GM12878 (cell line): Measurements from ENCODE around the gene HEXIM2. TPM values are rescaled to one million over a fixed set of nuclear protein-coding genes. Genes with fewer than 3 reads are reported as not detected.
A peak's percentile ranks its signal among the peaks of the same experiment; 100 is the strongest.

Source experiments
- ATF7 ChIP-seq: fragments of 450-650 bp; IDR thresholded peaks from 2 replicates; pipeline ENCODE4 v1.6.1; 2016; ENCODE audit warnings: low read depth, mild to moderate bottlenecking
- BHLHE40 ChIP-seq, 2 experiments: fragments of 450-650 bp in 1 of 2; IDR thresholded peaks; 2 replicates each; pipeline ENCODE4 v1.6.1; 2011 to 2017; ENCODE audit warnings: low read depth in 2 of 2, borderline replicate concordance in 1 of 2, improper control_type of control experiment in 1 of 2, low read length in 1 of 2, mild to moderate bottlenecking in 1 of 2
- CBX5 ChIP-seq: sonication (generic); IDR thresholded peaks from 2 replicates; pipeline ENCODE4 v1.6.1; 2016; ENCODE audit warnings: low read depth, moderate library complexity, mild to moderate bottlenecking, inconsistent platforms
- FOS ChIP-seq: IDR thresholded peaks from 3 replicates; pipeline ENCODE4 v1.6.1; 2011; ENCODE audit warnings: borderline replicate concordance; ENCODE audit not compliant: insufficient read length; ENCODE audit errors: extremely low read depth
- FOXK2 ChIP-seq: fragments of 450-650 bp; IDR thresholded peaks from 2 replicates; pipeline ENCODE4 v1.6.1; 2017; ENCODE audit warnings: mild to moderate bottlenecking, moderate library complexity
- MYB ChIP-seq: fragments of 150-350 bp; IDR thresholded peaks from 2 replicates; pipeline ENCODE4 v1.6.1; 2014; ENCODE audit warnings: mild to moderate bottlenecking, low read depth, low read length, borderline replicate concordance
- NFIC ChIP-seq: IDR thresholded peaks from 2 replicates; pipeline ENCODE4 v1.6.1; 2012; ENCODE audit warnings: low read depth, mild to moderate bottlenecking, inconsistent platforms, low read length, moderate library complexity
- NR2C1 ChIP-seq: fragments of 450-650 bp; IDR thresholded peaks from 2 replicates; pipeline ENCODE4 v1.6.1; 2017; ENCODE audit warnings: antibody characterized with exemption, mild to moderate bottlenecking, moderate library complexity
- PAX8 ChIP-seq: fragments of 450-650 bp; IDR thresholded peaks from 2 replicates; pipeline ENCODE4 v1.6.1; 2017; ENCODE audit warnings: mild to moderate bottlenecking, moderate library complexity
- SIX5 ChIP-seq: IDR thresholded peaks from 2 replicates; pipeline ENCODE4 v1.6.1; 2011; ENCODE audit warnings: mild to moderate bottlenecking, low read depth, low read length, moderate library complexity; ENCODE audit not compliant: severe bottlenecking
- SMARCA5 ChIP-seq: fragments of 450-650 bp; IDR thresholded peaks from 2 replicates; pipeline ENCODE4 v1.6.1; 2017; ENCODE audit warnings: mild to moderate bottlenecking
- SRF ChIP-seq, 2 experiments: IDR thresholded peaks; 2 replicates each; pipeline ENCODE4 v1.6.1; 2011; ENCODE audit warnings: low read depth in 2 of 2, low read length in 2 of 2, mild to moderate bottlenecking in 1 of 2, moderate library complexity in 1 of 2
- SUPT20H ChIP-seq: IDR thresholded peaks from 2 replicates; pipeline ENCODE4 v1.6.1; 2011; ENCODE audit warnings: low read depth, mild to moderate bottlenecking, low read length, moderate library complexity, borderline replicate concordance; ENCODE audit not compliant: control insufficient read depth
- TCF12 ChIP-seq: IDR thresholded peaks from 2 replicates; pipeline ENCODE4 v1.6.1; 2011; ENCODE audit warnings: low read depth, mild to moderate bottlenecking, low read length
- YY1 ChIP-seq: IDR thresholded peaks from 2 replicates; pipeline ENCODE4 v1.6.1; 2011; ENCODE audit warnings: low read depth, mild to moderate bottlenecking, low read length
- polyA plus RNA-seq, 11 experiments: library from polyadenylated mRNA; depleted of rRNA in 4 of 11; unstranded in 6 of 11; stranded (reverse) in 5 of 11; fragments of >200 nt; fragmentation: Nextera tagmentation in 4 of 11; fragmentation: Illumina TruSeq in 1 of 11; extraction: Ambion mirVana in 4 of 11; extraction: Trizol in 1 of 11; gene quantifications; 1 replicate in 1 of 11; 2 replicates in 10 of 11; pipeline versions ENCODE4 v1.2.1 to v1.2.3, GENCODE V29; 2011 to 2016; ENCODE audit warnings: inconsistent platforms in 2 of 11, missing spikeins in 2 of 11, low read depth in 1 of 11
- total RNA-seq, 4 experiments: library from RNA; depleted of rRNA in 3 of 4; stranded (reverse); fragments of >200 nt in 3 of 4; fragmentation: Illumina TruSeq in 1 of 4; extraction: Trizol in 1 of 4; gene quantifications; 2 replicates each; pipeline versions ENCODE4 v1.2.1 to v1.2.3, GENCODE V29; 2013 to 2021
- TF ChIP-seq, protein P1 (sequence below): fragments of 450-650 bp; IDR thresholded peaks from 2 replicates; pipeline ENCODE4 v1.6.1; 2014; ENCODE audit warnings: mild to moderate bottlenecking
- TF ChIP-seq, protein P2 (sequence below): fragments of 450-650 bp; IDR thresholded peaks from 2 replicates; pipeline ENCODE4 v1.6.1; 2017; ENCODE audit warnings: low read depth, mild to moderate bottlenecking, moderate library complexity
- TF ChIP-seq, protein P3 (sequence below): fragments of 450-650 bp; IDR thresholded peaks from 2 replicates; pipeline ENCODE4 v1.6.1; 2017; ENCODE audit warnings: mild to moderate bottlenecking, moderate library complexity
- TF ChIP-seq, protein P4 (sequence below): IDR thresholded peaks from 2 replicates; pipeline ENCODE4 v1.6.1; 2011; ENCODE audit warnings: borderline replicate concordance, low read depth, mild to moderate bottlenecking, moderate library complexity, mixed read lengths, low read length; ENCODE audit not compliant: insufficient read depth; ENCODE audit errors: extremely low read length

HEXIM2 gene
- total and polyA plus RNA-seq, 10 of the 15 experiments (the other 5 are each of a cell fraction or from before 2014, with no cell fraction given), result 0.10 to 10.3 (median 6.4) TPM

DNA sequence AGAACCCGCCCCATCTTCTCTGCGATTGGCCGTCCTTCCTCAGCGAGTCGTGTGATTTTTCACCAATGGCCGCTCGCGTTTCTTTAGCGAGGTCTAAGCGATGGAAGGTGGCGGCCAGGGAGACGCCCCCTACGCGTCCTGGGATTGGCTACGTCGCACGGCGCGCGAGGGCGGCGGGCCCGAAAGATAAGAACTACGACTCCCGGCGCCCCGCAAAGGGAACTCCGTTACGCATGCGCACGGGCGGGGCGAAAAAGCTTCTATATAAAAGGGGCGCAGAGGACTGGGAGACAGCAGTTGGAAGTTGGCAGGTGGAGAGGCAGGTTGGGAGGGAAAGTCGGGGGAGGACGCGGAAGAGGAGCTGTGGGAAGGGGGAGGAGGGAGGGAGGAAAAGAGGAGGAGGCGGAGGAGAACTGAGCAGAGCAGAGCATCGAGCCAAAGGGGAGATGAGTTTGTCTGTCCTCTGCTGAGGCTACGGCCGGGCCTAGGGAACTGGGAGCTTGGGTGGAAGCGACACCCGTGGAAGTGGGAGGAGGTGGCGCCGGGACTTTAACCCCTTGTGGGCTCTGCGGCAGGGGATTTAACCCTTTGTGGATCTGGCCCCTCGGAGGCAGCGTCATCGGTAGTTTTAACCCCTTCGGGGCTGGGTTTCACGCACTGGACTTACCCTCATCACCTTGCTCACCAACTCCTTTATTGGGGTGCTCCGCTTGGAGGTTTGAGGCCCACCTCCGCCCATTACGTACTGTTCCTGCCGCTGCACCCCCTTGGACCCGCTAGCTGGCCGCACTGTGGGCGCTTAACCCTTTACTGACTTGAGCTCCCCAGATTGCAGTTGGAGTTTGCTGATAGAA is 13.3 kb upstream of the HEXIM2 start, which contains the start of gene HEXIM1 (continued):
- TF ChIP-seq, protein P1, sequence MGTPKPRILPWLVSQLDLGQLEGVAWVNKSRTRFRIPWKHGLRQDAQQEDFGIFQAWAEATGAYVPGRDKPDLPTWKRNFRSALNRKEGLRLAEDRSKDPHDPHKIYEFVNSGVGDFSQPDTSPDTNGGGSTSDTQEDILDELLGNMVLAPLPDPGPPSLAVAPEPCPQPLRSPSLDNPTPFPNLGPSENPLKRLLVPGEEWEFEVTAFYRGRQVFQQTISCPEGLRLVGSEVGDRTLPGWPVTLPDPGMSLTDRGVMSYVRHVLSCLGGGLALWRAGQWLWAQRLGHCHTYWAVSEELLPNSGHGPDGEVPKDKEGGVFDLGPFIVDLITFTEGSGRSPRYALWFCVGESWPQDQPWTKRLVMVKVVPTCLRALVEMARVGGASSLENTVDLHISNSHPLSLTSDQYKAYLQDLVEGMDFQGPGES, result no peak
- TF ChIP-seq, protein P2, sequence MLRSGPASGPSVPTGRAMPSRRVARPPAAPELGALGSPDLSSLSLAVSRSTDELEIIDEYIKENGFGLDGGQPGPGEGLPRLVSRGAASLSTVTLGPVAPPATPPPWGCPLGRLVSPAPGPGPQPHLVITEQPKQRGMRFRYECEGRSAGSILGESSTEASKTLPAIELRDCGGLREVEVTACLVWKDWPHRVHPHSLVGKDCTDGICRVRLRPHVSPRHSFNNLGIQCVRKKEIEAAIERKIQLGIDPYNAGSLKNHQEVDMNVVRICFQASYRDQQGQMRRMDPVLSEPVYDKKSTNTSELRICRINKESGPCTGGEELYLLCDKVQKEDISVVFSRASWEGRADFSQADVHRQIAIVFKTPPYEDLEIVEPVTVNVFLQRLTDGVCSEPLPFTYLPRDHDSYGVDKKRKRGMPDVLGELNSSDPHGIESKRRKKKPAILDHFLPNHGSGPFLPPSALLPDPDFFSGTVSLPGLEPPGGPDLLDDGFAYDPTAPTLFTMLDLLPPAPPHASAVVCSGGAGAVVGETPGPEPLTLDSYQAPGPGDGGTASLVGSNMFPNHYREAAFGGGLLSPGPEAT, result peak; percentile 88
- no peak; the same call in 1 of the 2 replicates for TF ChIP-seq CBX5
- TF ChIP-seq YY1, result peak; percentile 52; the same call in 1 of the 2 replicates
- TF ChIP-seq NFIC, result peak; percentile 35; the same call in 1 of the 2 replicates
- TF ChIP-seq, protein P3, sequence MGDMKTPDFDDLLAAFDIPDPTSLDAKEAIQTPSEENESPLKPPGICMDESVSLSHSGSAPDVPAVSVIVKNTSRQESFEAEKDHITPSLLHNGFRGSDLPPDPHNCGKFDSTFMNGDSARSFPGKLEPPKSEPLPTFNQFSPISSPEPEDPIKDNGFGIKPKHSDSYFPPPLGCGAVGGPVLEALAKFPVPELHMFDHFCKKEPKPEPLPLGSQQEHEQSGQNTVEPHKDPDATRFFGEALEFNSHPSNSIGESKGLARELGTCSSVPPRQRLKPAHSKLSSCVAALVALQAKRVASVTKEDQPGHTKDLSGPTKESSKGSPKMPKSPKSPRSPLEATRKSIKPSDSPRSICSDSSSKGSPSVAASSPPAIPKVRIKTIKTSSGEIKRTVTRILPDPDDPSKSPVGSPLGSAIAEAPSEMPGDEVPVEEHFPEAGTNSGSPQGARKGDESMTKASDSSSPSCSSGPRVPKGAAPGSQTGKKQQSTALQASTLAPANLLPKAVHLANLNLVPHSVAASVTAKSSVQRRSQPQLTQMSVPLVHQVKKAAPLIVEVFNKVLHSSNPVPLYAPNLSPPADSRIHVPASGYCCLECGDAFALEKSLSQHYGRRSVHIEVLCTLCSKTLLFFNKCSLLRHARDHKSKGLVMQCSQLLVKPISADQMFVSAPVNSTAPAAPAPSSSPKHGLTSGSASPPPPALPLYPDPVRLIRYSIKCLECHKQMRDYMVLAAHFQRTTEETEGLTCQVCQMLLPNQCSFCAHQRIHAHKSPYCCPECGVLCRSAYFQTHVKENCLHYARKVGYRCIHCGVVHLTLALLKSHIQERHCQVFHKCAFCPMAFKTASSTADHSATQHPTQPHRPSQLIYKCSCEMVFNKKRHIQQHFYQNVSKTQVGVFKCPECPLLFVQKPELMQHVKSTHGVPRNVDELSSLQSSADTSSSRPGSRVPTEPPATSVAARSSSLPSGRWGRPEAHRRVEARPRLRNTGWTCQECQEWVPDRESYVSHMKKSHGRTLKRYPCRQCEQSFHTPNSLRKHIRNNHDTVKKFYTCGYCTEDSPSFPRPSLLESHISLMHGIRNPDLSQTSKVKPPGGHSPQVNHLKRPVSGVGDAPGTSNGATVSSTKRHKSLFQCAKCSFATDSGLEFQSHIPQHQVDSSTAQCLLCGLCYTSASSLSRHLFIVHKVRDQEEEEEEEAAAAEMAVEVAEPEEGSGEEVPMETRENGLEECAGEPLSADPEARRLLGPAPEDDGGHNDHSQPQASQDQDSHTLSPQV, result no peak
- no peak for TF ChIP-seq FOXK2
- TF ChIP-seq PAX8, result no peak
- TF ChIP-seq TCF12, result peak; percentile 95
- peak; percentile 84 for TF ChIP-seq MYB
- TF ChIP-seq SRF (IDR thresholded peaks at IDR 0.05; ENCODE audit: low read depth in 2 of 2, low read length in 2 of 2), result peak in 1 of 2 experiments; percentile 49; a peak in 1 of 4 replicates
- peak; percentile 83 for TF ChIP-seq SIX5
- TF ChIP-seq SMARCA5, result peak; percentile 59; the same call in 1 of the 2 replicates
- TF ChIP-seq FOS, result no peak
- TF ChIP-seq, protein P4, sequence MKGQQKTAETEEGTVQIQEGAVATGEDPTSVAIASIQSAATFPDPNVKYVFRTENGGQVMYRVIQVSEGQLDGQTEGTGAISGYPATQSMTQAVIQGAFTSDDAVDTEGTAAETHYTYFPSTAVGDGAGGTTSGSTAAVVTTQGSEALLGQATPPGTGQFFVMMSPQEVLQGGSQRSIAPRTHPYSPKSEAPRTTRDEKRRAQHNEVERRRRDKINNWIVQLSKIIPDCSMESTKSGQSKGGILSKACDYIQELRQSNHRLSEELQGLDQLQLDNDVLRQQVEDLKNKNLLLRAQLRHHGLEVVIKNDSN, result no peak
- TF ChIP-seq ATF7, result no peak
- no peak for TF ChIP-seq SUPT20H
- no peak for TF ChIP-seq BHLHE40 (IDR thresholded peaks at IDR 0.05; ENCODE audit: borderline replicate concordance in 1 of 2, low read depth in 2 of 2, low read length in 1 of 2)
- no peak for TF ChIP-seq NR2C1
